Keratinocyte (primary cell): ENCODE measurements around the gene B4GALNT4. TPM values are rescaled to one million over a fixed set of nuclear protein-coding genes. Genes with fewer than 3 reads are reported as not detected.

ENCODE experiments used
- DNase-seq: peaks from one replicate; pipeline ENCODE4 v3.0.0-alpha.2; 2011; ENCODE audit warnings: low read depth, missing footprints, low spot score
- FAIRE-seq: peaks from 2 replicates; lab custom pipeline; 2011; peaks lifted over from hg19 to GRCh38; lab: Jason Lieb, UNC
- H2AFZ ChIP-seq: 2 replicates; pipeline ENCODE4 v1.6.0; 2012; ENCODE audit warnings: low read length, control low read depth, inconsistent platforms; ENCODE audit not compliant: control insufficient read depth
- H3K27ac ChIP-seq: 2 replicates; pipeline ENCODE4 v1.5.1; 2011; ENCODE audit warnings: low read length; ENCODE audit not compliant: control insufficient read depth, insufficient read depth
- H3K27me3 ChIP-seq: 3 replicates; pipeline ENCODE4 v1.6.0; 2011; ENCODE audit warnings: low read length; ENCODE audit not compliant: control insufficient read depth, insufficient read depth; ENCODE audit errors: extremely low read depth
- H3K36me3 ChIP-seq, 2 experiments: 2 replicates in 1 of 2; 3 replicates in 1 of 2; pipeline ENCODE4 v1.5.1; 2011; ENCODE audit warnings: low read length in 2 of 2, mild to moderate bottlenecking in 1 of 2; ENCODE audit not compliant: control insufficient read depth in 2 of 2, insufficient read depth in 2 of 2; ENCODE audit errors: extremely low read depth in 1 of 2
- H3K4me1 ChIP-seq: 3 replicates; pipeline ENCODE4 v1.5.1; 2011; ENCODE audit warnings: low read length; ENCODE audit not compliant: control insufficient read depth, insufficient read depth; ENCODE audit errors: extremely low read depth
- H3K4me2 ChIP-seq: 3 replicates; pipeline ENCODE4 v1.6.0; 2011; ENCODE audit warnings: low read depth, low read length; ENCODE audit not compliant: control insufficient read depth, insufficient read depth; ENCODE audit errors: extremely low read depth
- H3K4me3 ChIP-seq, 3 experiments: fragments of 200-600 bp in 1 of 3; sonication (generic) in 1 of 3; 2 replicates in 2 of 3; 3 replicates in 1 of 3; pipeline ENCODE4 v1.5.1; 2011 to 2016; ENCODE audit warnings: low read length in 3 of 3, mild to moderate bottlenecking in 3 of 3, control low read depth in 2 of 3, inconsistent platforms in 1 of 3, low read depth in 1 of 3, mixed read lengths in 1 of 3, mixed run types in 1 of 3, moderate library complexity in 1 of 3; ENCODE audit not compliant: control insufficient read depth in 2 of 3, insufficient read depth in 2 of 3; ENCODE audit errors: extremely low read depth in 1 of 3
- H3K79me2 ChIP-seq: 2 replicates; pipeline ENCODE4 v1.6.0; 2012; ENCODE audit warnings: low read length; ENCODE audit not compliant: control insufficient read depth, insufficient read depth
- H3K9ac ChIP-seq: 3 replicates; pipeline ENCODE4 v1.6.0; 2011; ENCODE audit warnings: low read length; ENCODE audit not compliant: control insufficient read depth, insufficient read depth; ENCODE audit errors: extremely low read depth
- H3K9me1 ChIP-seq: 3 replicates; pipeline ENCODE4 v1.6.0; 2011; ENCODE audit warnings: low read length; ENCODE audit not compliant: control insufficient read depth, insufficient read depth; ENCODE audit errors: extremely low read depth
- H3K9me3 ChIP-seq: 2 replicates; pipeline ENCODE4 v1.5.1; 2012; ENCODE audit warnings: low read depth, low read length; ENCODE audit not compliant: control insufficient read depth
- H4K20me1 ChIP-seq: 3 replicates; pipeline ENCODE4 v1.6.0; 2011; ENCODE audit warnings: low read length; ENCODE audit not compliant: control insufficient read depth, insufficient read depth; ENCODE audit errors: extremely low read depth
- EZH2 ChIP-seq: IDR thresholded peaks from one replicate; pipeline ENCODE4 v1.6.1; 2012; ENCODE audit warnings: inconsistent platforms, mild to moderate bottlenecking, low read length, moderate library complexity
- dilution Hi-C: fragments of 300-500 bp; cut with MboI; formaldehyde crosslinking; loops from one replicate; pipeline ENCODE4 v1.7.0; 2020; ENCODE audit warnings: low sequenced_read_pairs; ENCODE audit not compliant: extremely low pct_ligation_motif_present
- polyA plus RNA-seq, 5 experiments: library from polyadenylated mRNA; depleted of rRNA in 3 of 5; stranded (reverse) in 3 of 5; stranded (forward) in 1 of 5; unstranded in 1 of 5; fragments of >200 nt; gene quantifications; 1 replicate in 1 of 5; 2 replicates in 3 of 5; 3 replicates in 1 of 5; pipeline versions ENCODE4 v1.2.1 to v1.2.3, GENCODE V29; 2011 to 2012; ENCODE audit warnings: missing spikeins in 2 of 5, low read depth in 1 of 5, low replicate concordance in 1 of 5
- TF ChIP-seq, protein P1 (sequence below), 3 experiments: IDR thresholded peaks in 1 of 3; conservative IDR thresholded peaks in 1 of 3; optimal IDR thresholded peaks in 1 of 3; 2 replicates in 2 of 3; 3 replicates in 1 of 3; pipeline versions ENCODE3 to v1.5.1; 2011; ENCODE audit warnings: low read length in 3 of 3, mild to moderate bottlenecking in 3 of 3, moderate library complexity in 2 of 3, control low read depth in 1 of 3, inconsistent platforms in 1 of 3; ENCODE audit not compliant: insufficient read depth in 2 of 3; ENCODE audit errors: extremely low read depth in 1 of 3

The B4GALNT4 gene
- polyA plus RNA-seq, 1 donor (not counting 4 experiments of a cell fraction or from before 2014, with no cell fraction given), result 7.3 TPM

DNA sequence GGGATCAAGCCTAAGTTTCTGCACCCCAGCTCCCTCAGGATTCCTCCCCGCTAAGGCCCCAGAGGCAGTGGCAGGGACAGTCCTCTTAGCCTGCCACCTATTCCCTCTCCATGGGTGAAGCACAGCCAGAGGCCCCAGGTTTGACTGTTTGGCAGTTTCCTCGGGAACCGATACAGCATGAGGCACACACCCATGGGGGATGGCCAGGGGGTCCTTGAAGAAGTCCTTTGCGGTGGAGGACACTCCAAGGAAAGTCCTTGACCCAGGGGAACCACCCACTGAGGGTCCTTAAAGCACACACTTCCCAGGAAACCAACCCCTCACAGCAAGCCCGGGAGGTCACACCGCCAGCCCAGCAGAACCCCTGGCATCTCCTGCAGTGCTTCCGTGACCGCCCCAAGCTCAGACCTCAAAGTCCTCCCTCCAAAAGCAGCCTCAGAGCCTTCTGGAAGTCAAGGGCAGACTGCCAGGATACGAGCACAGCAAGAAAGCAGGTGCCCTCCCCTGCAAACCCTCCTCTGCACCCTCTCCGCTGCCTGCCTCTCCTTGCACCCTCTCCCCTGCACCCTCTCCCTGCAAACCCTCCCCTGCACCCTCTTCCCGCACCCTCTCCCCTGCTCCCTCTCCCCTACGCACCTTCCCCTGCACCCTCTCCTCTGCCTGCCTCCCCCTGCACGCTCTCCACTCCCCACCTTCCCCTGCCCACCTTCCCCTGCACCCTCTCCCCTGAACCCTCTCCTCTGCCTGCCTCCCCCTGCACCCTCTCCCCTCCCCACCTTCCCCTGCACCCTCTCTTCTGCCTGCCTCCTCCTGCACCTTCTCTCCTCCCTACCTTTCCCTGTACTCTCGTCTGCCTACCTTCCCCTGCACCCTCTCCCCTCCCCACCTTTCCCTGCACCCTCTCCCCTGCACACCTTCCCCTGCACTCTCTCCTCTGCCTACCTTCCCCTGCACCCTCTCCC, 44.1 kb downstream of the B4GALNT4 start:
- Histone ChIP-seq H3K79me2 (no peaks in the 10 kb centered on the region), H3K9ac (no peak overlapping the region), H3K9me1 (no peaks in the 10 kb centered on the region), H2AFZ (no peak overlapping the region), H3K9me3 (no peaks in the 10 kb centered on the region), H3K27ac (no peak overlapping the region), H4K20me1 (peaks cover 7% of the 10 kb centered on the region), H3K4me2 (no peak overlapping the region), H3K4me1 (peaks cover 19% of the 10 kb centered on the region), H3K4me3 (no peak overlapping the region), H3K36me3 (peaks cover 0 to 3% of the 10 kb centered on the region in 2 experiments), H3K27me3 (peaks cover 4% of the 10 kb centered on the region)
- dilution Hi-C loops, result no loop called here
- DNase-seq (no peak), FAIRE-seq (no peak)
- no peak for TF ChIP-seq EZH2

DNA sequence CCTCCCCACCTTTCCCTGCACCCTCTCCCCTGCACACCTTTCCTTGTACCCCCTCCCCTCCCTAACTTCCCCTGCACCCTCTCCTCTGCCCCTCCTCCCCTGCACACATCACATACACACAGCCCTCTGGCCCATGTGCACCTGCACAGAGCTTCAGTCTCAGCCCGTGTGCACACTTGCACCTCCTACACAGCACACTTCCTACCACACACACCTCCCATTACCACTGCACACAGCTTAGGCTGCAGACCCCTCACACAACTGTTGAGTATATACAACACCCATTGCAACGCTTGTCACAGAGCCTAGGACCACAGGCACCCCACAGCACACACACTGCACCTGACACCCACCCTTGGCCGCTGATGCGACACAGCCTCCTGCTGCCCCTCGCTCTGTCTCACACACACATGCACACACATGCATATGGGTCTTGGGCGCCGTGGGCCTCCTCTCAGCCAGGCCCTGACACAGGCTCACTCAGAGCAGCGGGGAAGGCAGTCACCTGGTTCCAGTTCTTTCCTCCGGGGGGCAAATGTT, 45.1 kb downstream of the B4GALNT4 start:
- no peak overlapping the region for H3K4me2 ChIP-seq
- no peak overlapping the region for H3K4me3 ChIP-seq
- dilution Hi-C loops, result no loop called here
- TF ChIP-seq, protein P1, sequence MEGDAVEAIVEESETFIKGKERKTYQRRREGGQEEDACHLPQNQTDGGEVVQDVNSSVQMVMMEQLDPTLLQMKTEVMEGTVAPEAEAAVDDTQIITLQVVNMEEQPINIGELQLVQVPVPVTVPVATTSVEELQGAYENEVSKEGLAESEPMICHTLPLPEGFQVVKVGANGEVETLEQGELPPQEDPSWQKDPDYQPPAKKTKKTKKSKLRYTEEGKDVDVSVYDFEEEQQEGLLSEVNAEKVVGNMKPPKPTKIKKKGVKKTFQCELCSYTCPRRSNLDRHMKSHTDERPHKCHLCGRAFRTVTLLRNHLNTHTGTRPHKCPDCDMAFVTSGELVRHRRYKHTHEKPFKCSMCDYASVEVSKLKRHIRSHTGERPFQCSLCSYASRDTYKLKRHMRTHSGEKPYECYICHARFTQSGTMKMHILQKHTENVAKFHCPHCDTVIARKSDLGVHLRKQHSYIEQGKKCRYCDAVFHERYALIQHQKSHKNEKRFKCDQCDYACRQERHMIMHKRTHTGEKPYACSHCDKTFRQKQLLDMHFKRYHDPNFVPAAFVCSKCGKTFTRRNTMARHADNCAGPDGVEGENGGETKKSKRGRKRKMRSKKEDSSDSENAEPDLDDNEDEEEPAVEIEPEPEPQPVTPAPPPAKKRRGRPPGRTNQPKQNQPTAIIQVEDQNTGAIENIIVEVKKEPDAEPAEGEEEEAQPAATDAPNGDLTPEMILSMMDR (optimal IDR thresholded peaks at IDR 0.05 in 1 of 3, IDR thresholded peaks at IDR 0.05 in 1 of 3, conservative IDR thresholded peaks at IDR 0.05 in 1 of 3; ENCODE audit: extremely low read depth in 1 of 3, insufficient read depth in 2 of 3, low read length in 3 of 3), result no peak
- TF ChIP-seq EZH2, result no peak
- H3K79me2 ChIP-seq, result no peaks in the 10 kb centered on the region
- H3K4me1 ChIP-seq, result peaks cover 19% of the 10 kb centered on the region
- no peak for DNase-seq
- no peak for FAIRE-seq
- H3K9me1 ChIP-seq, result no peaks in the 10 kb centered on the region
- no peak overlapping the region for H3K27ac ChIP-seq
- H4K20me1 ChIP-seq, result peaks cover 7% of the 10 kb centered on the region
- no peaks in the 10 kb centered on the region for H3K9me3 ChIP-seq
- no peak overlapping the region for H2AFZ ChIP-seq
- peaks cover 4% of the 10 kb centered on the region for H3K27me3 ChIP-seq
- H3K9ac ChIP-seq, result no peak overlapping the region
- peaks cover 0 to 4% of the 10 kb centered on the region in 2 experiments for H3K36me3 ChIP-seq
